ENCODE data around the gene SNRPE. TPM values are rescaled to one million over a fixed set of nuclear protein-coding genes. Genes with fewer than 3 reads are reported as not detected.

The SNRPE gene
- total and polyA plus RNA-seq, 9 of the 15 experiments (the other 6 are each of a cell fraction or from before 2014, with no cell fraction given): 216 to 1,893 (median 487) TPM

GRCh38 chr1:203861379-203862184 lies at the start of gene SNRPE (continued):
- TF ChIP-seq IRF9 (tag; IDR thresholded peaks at IDR 0.05) (peak; percentile 44; the same call in 1 of the 2 replicates), MTA2 (IDR thresholded peaks at IDR 0.05; ENCODE audit: low read depth) (peak; percentile 72), HDAC2 (IDR thresholded peaks at IDR 0.05) (peak; percentile 97), THAP12 (CRISPR knock-in tag; IDR thresholded peaks at IDR 0.05) (peak; percentile 100), RREB1 (CRISPR knock-in tag; IDR thresholded peaks at IDR 0.05) (peak; percentile 70; the same call in 1 of the 2 replicates), CSDE1 (IDR thresholded peaks at IDR 0.05) (no peak; a peak in 2 of 4 replicates), TARDBP (IDR thresholded peaks at IDR 0.05) (peak; percentile 90; the same call in 1 of the 2 replicates), NCOA6 (IDR thresholded peaks at IDR 0.05) (no peak), ZEB2 (IDR thresholded peaks at IDR 0.05) (no peak; the same call in 1 of the 2 replicates), ZNF583 (CRISPR knock-in tag; IDR thresholded peaks at IDR 0.05) (peak; percentile 50; the same call in 1 of the 2 replicates), CHCHD3 (CRISPR knock-in tag; IDR thresholded peaks at IDR 0.05) (no peak), SIN3B (IDR thresholded peaks at IDR 0.05; ENCODE audit: low read depth) (peak; percentile 95), DNMT1 (IDR thresholded peaks at IDR 0.05) (0 out of 2 replicates have a peak, but pooled peaks have one; percentile 64), ZNF212 (CRISPR knock-in tag; IDR thresholded peaks at IDR 0.05) (no peak), RNF2 (IDR thresholded peaks at IDR 0.05) (peak; percentile 81), U2AF2 (optimal IDR thresholded peaks at IDR 0.05; ENCODE audit: low read depth, low read length) (no peak), ZMIZ1 (IDR thresholded peaks at IDR 0.05; ENCODE audit: low read depth in 2 of 2, low read length in 2 of 2) (no peak; a peak in 1 of 4 replicates)

Data from K562 (cell line).